ENCODE results near the gene CGB3. TPM values are rescaled to one million over a fixed set of nuclear protein-coding genes. Genes with fewer than 3 reads are reported as not detected.

Gene CGB3
- total and polyA plus RNA-seq, 2 of the 4 experiments (the other 2 are of a cell fraction), result not detected

DNA sequence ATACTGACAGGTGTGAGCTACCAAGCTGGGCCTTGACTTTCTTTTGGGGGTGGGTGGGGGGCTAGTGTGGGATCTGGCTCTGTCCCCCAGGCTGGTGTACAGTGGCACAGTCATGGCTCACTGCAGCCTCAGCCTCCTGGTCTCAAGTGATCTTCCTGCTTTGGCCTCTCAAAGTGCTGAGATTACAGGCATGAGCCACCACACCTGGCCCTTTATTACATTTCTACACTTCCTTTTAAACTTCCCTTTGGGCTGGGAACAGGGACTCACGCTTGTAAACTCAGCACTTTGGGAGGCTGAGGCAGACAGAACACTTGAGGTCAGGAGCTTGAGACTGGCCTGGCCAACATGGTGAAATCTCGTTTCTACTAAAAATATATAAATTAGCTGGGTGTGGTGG is 47.1 kb downstream of the CGB3 start:
- Histone ChIP-seq H3K4me1 (ENCODE audit: control insufficient read depth, insufficient read depth, low read length) (peaks cover 7% of the 10 kb centered on the region), H4K5ac (ENCODE audit: low read depth, low read length) (no peak overlapping the region), H2AK9ac (replicated peaks; ENCODE audit: low read depth, low read length, poor library complexity) (no peak overlapping the region), H3K4ac (ENCODE audit: low read depth, low read length) (no peak overlapping the region; the same call in none of the 2 replicates), H3K4me3 (ENCODE audit: insufficient read depth, low read depth, low read length) (no peak overlapping the region), H3K18ac (ENCODE audit: low read depth, low read length) (no peak overlapping the region), H3K9me3 (ENCODE audit: control insufficient read depth, insufficient read depth, low read length) (no peaks in the 10 kb centered on the region), H3K23ac (ENCODE audit: low read depth, low read length) (no peak overlapping the region), H3K4me2 (ENCODE audit: low read depth, low read length) (no peak overlapping the region), H3K79me1 (ENCODE audit: low read depth in 1 of 2, low read length in 2 of 2) (peaks cover 8 to 35% of the 10 kb centered on the region in 2 experiments; a peak in 3 of 4 replicates), H3K56ac (ENCODE audit: extremely low read depth, insufficient read depth, low read length) (no peak overlapping the region), H2BK5ac (ENCODE audit: low read depth, low read length, poor library complexity, severe bottlenecking) (no peak overlapping the region), H2BK120ac (ENCODE audit: low read depth, low read length) (no peak overlapping the region), H4K8ac (ENCODE audit: low read depth in 2 of 2, low read length in 2 of 2) (peak overlapping the region in 1 of 2 experiments; percentile 10; a peak in 1 of 4 replicates), H3K9ac (ENCODE audit: low read depth, low read length) (no peak overlapping the region), H3K9me1 (ENCODE audit: insufficient read depth, low read length) (peaks cover 11% of the 10 kb centered on the region), H3K14ac (replicated peaks; ENCODE audit: low read depth, low read length) (no peak overlapping the region), H4K91ac (ENCODE audit: insufficient read depth, low read depth, low read length) (no peak overlapping the region), H2AK5ac (ENCODE audit: low read depth, low read length) (peak overlapping the region; percentile 61), H2BK15ac (ENCODE audit: low read depth, low read length) (no peak overlapping the region; the same call in 2 of the 3 replicates), H3K27me3 (ENCODE audit: control insufficient read depth, insufficient read depth, low read length) (no peaks in the 10 kb centered on the region), H2BK20ac (ENCODE audit: low read depth, low read length) (0 out of 2 replicates have a peak overlapping the region, but pooled peaks have one; percentile 20), H2AFZ (replicated peaks; ENCODE audit: low read length, poor library complexity) (no peak overlapping the region), H4K20me1 (ENCODE audit: insufficient read depth, low read length) (peaks cover 11% of the 10 kb centered on the region), H3K36me3 (ENCODE audit: control insufficient read depth, insufficient read depth, low read length) (peaks cover 46% of the 10 kb centered on the region), H3K27ac (ENCODE audit: insufficient read depth, low read length) (no peak overlapping the region)
- POLR2A ChIA-PET (ENCODE audit: unreplicated experiment), result no interaction called here
- dilution Hi-C loops (cut with HindIII; ENCODE audit: low sequenced_read_pairs, unreplicated experiment) (no loop called here), intact Hi-C loops (cut with micrococcal nuclease) (no loop called here), in situ Hi-C loops (cut with MboI; ENCODE audit: low sequenced_read_pairs) (no loop called here)
- CTCF ChIA-PET, result interaction anchor here (0.8 to 0.9 kb wide), 2 partner anchors 16 to 231 kb away, joined by 3 read pairs; partner anchors contain the start of genes GYS1 and RUVBL2
- WGBS, 2 experiments (ENCODE audit: extremely low coverage in 2 of 2, insufficient read length in 1 of 2), result no CpG with 5 or more reads among the region's 2 CpGs
- TF ChIP-seq, protein P1, sequence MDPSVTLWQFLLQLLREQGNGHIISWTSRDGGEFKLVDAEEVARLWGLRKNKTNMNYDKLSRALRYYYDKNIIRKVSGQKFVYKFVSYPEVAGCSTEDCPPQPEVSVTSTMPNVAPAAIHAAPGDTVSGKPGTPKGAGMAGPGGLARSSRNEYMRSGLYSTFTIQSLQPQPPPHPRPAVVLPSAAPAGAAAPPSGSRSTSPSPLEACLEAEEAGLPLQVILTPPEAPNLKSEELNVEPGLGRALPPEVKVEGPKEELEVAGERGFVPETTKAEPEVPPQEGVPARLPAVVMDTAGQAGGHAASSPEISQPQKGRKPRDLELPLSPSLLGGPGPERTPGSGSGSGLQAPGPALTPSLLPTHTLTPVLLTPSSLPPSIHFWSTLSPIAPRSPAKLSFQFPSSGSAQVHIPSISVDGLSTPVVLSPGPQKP (IDR thresholded peaks at IDR 0.05; ENCODE audit: borderline replicate concordance, low read depth, low read length), result no peak
- no peak for TF ChIP-seq RFX5 (IDR thresholded peaks at IDR 0.05; ENCODE audit: low read depth, low read length)
- TF ChIP-seq, protein P2, sequence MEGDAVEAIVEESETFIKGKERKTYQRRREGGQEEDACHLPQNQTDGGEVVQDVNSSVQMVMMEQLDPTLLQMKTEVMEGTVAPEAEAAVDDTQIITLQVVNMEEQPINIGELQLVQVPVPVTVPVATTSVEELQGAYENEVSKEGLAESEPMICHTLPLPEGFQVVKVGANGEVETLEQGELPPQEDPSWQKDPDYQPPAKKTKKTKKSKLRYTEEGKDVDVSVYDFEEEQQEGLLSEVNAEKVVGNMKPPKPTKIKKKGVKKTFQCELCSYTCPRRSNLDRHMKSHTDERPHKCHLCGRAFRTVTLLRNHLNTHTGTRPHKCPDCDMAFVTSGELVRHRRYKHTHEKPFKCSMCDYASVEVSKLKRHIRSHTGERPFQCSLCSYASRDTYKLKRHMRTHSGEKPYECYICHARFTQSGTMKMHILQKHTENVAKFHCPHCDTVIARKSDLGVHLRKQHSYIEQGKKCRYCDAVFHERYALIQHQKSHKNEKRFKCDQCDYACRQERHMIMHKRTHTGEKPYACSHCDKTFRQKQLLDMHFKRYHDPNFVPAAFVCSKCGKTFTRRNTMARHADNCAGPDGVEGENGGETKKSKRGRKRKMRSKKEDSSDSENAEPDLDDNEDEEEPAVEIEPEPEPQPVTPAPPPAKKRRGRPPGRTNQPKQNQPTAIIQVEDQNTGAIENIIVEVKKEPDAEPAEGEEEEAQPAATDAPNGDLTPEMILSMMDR (conservative IDR thresholded peaks at IDR 0.05; ENCODE audit: low read depth, low read length), result no peak
- no peak for TF ChIP-seq CEBPB (IDR thresholded peaks at IDR 0.05; ENCODE audit: low read depth, low read length)
- no peak for TF ChIP-seq RAD21 (IDR thresholded peaks at IDR 0.05; ENCODE audit: low read length)
- TF ChIP-seq POLR2A (IDR thresholded peaks at IDR 0.05; ENCODE audit: low read depth, low read length), result no peak
- no peak for TF ChIP-seq MXI1 (IDR thresholded peaks at IDR 0.05; ENCODE audit: borderline replicate concordance, low read depth, low read length)
- TF ChIP-seq RCOR1 (IDR thresholded peaks at IDR 0.05; ENCODE audit: insufficient replicate concordance, low read length), result no peak
- TF ChIP-seq CHD1 (IDR thresholded peaks at IDR 0.05; ENCODE audit: low read depth, low read length), result no peak
- no peak for TF ChIP-seq USF2 (IDR thresholded peaks at IDR 0.05; ENCODE audit: low read depth, low read length)
- no peak for TF ChIP-seq BHLHE40 (IDR thresholded peaks at IDR 0.05; ENCODE audit: low read depth, low read length)
- TF ChIP-seq MAFK (IDR thresholded peaks at IDR 0.05; ENCODE audit: low read depth, low read length), result no peak
- TF ChIP-seq NFE2L2 (IDR thresholded peaks at IDR 0.05; ENCODE audit: low read depth, low read length), result no peak
- no peak for TF ChIP-seq SMC3 (IDR thresholded peaks at IDR 0.05; ENCODE audit: low read depth, low read length)
- no peak for TF ChIP-seq MAZ (IDR thresholded peaks at IDR 0.05; ENCODE audit: borderline replicate concordance, low read depth, low read length)
- no peak for TF ChIP-seq FOS (IDR thresholded peaks at IDR 0.05; ENCODE audit: low read depth, low read length)
- no TSS peak for BruUV-seq (replicated peaks)
- DNase-seq, result no peak
- no peak for ATAC-seq (ENCODE audit: low read depth)

Data from IMR-90 (cell line).